DMS53 (cell line): ENCODE measurements around the gene PCYT2.
"Not testable (repeated sequence)": the region's sequence is repeated elsewhere in the genome, so short reads cannot be mapped to it uniquely, and the experiment has no call there.

Experiments
- DNase-seq: peaks from one replicate; lab custom pipeline; 2025; lab: John Stamatoyannopoulos, UW

PCYT2 gene

GRCh38 chr17:81927152-81927652 lies 16.0 kb upstream of the PCYT2 start:
- DNase-seq = peak; percentile 64

GRCh38 chr17:81926451-81927151 lies 15.4 kb upstream of the PCYT2 start:
- peak; percentile 93 for DNase-seq

- no peak for DNase-seq
Measured at GRCh38 chr17:81925860-81926450, 14.8 kb upstream of the PCYT2 start.

- no peak for DNase-seq
Measured at GRCh38 chr17:81924557-81925532, 13.6 kb upstream of the PCYT2 start.

- DNase-seq = no peak
Measured at GRCh38 chr17:81923302-81924260, 12.4 kb upstream of the PCYT2 start.

GRCh38 chr17:81922566-81923301 lies 11.5 kb upstream of the PCYT2 start:
- no peak for DNase-seq

GRCh38 chr17:81921996-81922565 lies 10.9 kb upstream of the PCYT2 start:
- DNase-seq = no peak

- no peak for DNase-seq
Measured at GRCh38 chr17:81921537-81921862, 10.3 kb upstream of the PCYT2 start.

- DNase-seq = no peak
Measured at GRCh38 chr17:81920612-81921536, 9.7 kb upstream of the PCYT2 start.

GRCh38 chr17:81918832-81919545 lies 7.8 kb upstream of the PCYT2 start:
- no peak for DNase-seq

GRCh38 chr17:81918333-81918669 lies 7.1 kb upstream of the PCYT2 start:
- DNase-seq = not testable (repeated sequence)

GRCh38 chr17:81917565-81918332 lies 6.5 kb upstream of the PCYT2 start, which contains the start of gene SIRT7:
Gene SIRT7, minus strand, starts transcription at chr17:81918176. Its CDS starts 45 bp downstream, at chr17:81918131.
- DNase-seq = peak; percentile 89

- no peak for DNase-seq
Measured at GRCh38 chr17:81916234-81917001, 5.2 kb upstream of the PCYT2 start.

- no peak for DNase-seq
Measured at GRCh38 chr17:81915331-81915730, 4.1 kb upstream of the PCYT2 start.

- DNase-seq = no peak
Measured at GRCh38 chr17:81914103-81914850, 3.1 kb upstream of the PCYT2 start.

GRCh38 chr17:81913394-81914102 lies 2.3 kb upstream of the PCYT2 start:
- DNase-seq = no peak
